Measurements from ENCODE around the gene ZBTB34.

Gene ZBTB34

DNA sequence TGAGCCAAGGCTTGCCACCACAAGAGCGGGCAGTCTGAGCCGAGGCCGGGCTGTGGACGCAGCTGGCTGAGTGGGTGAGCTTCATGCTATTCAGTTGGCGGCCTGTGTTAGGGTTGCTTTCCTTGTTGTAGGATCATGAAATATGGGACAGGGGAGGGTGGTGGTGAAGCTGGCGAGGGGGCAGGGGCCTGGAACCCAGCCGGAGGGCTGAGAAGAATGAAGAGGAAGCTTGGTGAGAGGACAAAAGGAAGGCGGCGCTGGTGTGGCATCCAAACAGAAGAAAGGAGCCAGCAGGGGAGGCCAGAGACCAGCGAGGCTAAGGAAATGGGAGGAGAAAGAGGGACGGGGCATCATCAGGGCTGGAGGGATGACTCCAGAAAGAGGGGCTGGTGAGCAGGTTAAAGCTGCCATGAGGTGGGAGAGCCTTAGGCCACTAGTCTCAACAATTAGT is 72.5 kb downstream of the ZBTB34 start:
- DNase-seq, result no peak

DNA sequence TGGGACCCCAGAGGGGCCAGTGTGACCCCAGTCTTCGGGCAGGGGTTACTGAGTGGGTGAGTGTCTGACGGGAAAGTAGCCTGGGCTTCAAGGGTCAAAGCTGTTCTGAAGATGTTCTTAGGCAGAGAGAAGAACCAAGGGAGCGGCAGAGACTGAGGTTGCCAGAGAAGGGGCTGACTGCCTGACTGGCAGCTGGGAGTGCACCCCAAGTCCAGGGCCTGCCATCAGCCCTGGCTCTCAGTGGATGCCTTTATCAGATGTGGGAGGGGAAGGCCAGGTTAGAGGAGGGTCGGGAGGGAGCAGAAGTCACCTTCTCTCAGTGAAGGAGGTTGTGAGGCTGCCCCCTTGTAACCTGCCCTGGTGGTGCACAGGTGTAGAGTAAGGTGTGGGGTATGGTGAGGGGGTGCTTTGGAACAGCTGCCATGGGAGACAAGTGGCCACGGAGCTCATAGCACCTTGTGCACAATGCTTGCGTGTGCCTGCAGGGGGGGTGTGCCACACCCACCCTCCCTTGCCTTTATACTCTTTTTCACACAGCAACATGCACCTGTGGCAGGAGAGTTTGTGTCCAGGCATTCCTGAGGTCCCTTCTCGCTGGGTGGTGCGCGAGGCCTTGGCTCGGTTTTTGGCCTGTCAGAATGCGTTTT is 73.0 kb downstream of the ZBTB34 start:
- DNase-seq, result no peak

DNA sequence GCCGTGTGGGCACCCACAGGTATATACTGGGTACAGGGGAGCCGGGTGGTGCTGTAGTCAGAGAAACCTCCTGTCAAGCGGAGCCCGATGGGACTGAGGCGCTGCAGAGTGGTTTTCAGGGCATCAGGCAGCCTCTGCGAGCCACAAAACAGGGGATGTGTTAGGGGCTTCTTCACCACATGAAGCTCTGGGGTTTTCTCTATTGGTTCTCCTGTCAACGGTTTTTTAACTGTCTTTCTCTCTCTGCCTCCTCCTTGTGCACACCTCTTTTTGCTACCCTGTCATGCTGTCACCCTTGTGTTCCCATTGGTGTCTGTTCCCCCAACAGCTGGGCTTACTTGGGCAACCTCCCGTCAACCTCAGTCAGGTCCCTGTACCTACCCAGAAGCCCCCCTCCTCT is 74.0 kb downstream of the ZBTB34 start:
- DNase-seq, result no peak

Data from inflammatory macrophage treated with lipopolysaccharide for 4 hours (primary cell).